Brain pericyte (primary cell): Measurements from ENCODE around the gene FAM186B.
A peak's percentile ranks its signal among the peaks of the same experiment; 100 is the strongest.

Experiments
- DNase-seq: peaks from one replicate; pipeline ENCODE4 v3.0.0-alpha.2; 2012; ENCODE audit warnings: low read depth, low spot score

FAM186B gene

DNA sequence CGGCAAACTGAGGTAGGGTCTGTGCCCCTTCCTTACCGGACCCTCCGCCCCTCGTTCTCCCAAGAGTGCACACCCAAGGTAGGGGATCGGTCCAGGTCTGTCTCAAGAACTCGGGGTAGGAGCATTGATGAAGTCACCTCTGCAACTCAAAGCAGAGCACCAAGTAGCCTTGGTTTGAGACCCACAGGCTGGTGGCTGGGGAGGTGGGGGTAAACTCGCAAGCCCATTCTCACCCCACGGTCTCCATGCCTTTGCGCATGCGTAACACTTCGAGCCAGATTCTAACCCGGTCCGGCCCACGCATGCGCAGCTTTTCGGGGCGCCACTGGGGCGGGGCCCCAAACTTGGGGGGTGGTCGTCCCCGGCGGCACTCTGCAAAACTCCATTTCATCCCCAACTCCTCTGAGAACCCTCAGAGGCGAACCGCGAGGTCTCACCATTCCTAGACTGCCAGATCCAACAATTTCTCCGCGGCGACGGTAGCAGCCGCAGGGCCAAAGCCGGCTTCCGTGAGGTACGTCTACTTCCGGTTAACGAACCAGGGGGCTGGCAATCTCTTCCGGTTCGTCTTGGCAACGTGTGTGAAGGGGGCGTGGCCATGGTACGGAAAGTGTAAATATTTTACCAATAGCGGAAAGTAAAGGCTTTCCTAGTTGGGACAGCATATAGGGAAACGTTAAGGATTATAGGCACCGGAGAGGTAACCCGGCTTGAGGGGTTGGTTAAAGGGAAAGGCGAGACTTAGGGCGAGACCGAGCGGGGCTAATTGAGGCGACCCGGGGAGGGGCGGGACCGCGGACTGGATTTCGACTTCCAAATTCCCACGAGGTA is 37.6 kb downstream of the FAM186B start, which contains the start of gene MCRS1:
Gene MCRS1 (minus strand): TSS at position 532 of the 831 bp plus-strand sequence. CDS start 1,411 bp downstream, outside the sequence.
- DNase-seq = peak; percentile 71

DNA sequence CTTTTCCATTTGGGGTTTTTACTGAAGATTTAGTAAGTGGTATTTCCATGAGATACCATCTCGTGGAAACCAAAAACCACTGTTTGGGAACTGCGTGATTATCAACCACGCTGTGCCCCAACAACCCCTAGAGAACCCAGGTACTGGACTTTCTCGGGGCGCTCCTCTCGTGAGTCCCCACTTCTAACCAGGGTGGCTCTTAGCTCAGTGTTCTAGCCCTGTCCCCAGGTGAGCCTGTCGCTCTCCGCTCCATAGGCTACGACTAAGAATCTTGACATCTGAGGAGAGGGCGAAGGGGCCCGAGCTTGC is 38.2 kb downstream of the FAM186B start:
- DNase-seq = no peak

DNA sequence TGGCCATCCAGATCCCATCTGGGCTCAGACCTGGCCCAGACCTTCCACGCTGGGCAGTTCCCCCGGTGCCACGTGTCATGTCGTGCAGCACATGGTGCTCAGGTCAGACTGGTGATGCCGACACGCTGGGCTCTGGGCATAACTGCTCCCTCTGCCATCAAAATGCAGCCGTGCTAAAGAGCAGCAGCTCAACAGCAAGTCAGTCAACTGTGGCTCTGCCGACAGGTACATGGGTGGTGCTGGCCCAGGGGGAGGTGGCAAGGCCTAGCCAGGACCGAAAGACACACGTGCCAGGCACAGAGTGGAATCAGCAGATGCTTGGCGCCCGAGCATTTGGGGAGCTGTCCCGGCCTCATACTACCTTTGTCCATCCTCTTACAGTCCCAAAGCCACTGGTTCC is 39.1 kb downstream of the FAM186B start:
- DNase-seq = no peak

DNA sequence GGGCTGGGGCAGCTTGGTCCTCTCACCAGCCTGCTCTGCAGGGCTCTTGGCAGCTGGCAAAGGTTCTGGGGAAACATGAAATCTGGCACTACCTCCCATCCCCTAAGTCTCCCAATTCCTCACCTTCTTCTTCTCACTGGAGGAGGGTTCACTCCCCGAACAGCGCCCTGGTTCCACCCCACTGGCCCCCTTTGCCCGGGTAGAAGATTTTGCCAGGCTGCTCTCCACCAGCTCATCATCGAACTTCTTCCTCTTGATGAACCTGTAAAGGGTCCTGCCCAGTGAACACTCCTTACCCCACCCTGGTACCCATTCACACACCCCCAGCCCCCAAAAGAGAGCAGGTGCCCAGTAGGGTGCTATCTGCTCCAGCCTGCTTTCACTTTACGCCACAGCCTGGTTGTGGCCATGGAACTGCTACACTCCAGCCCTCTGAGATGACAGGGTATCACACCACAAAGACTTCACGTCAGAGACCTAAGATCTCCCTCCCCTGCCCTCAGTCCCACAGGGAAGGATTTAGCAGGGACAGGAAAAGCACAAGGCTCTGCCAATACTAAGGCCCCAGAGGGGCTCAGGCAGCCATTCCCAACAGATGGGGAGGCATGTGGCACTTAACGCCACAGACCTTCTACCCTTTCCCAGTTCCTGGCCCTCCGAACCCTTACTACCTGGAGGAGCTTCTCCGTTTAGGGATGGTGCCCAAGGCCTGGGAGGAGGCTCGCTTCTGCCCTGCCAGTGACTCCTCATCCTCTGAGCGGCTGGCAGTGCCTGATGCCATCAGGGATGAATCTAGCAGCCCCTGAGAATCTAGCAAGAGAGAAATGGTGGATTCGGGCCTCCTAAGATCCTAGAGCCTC is 39.8 kb downstream of the FAM186B start:
- DNase-seq = no peak

DNA sequence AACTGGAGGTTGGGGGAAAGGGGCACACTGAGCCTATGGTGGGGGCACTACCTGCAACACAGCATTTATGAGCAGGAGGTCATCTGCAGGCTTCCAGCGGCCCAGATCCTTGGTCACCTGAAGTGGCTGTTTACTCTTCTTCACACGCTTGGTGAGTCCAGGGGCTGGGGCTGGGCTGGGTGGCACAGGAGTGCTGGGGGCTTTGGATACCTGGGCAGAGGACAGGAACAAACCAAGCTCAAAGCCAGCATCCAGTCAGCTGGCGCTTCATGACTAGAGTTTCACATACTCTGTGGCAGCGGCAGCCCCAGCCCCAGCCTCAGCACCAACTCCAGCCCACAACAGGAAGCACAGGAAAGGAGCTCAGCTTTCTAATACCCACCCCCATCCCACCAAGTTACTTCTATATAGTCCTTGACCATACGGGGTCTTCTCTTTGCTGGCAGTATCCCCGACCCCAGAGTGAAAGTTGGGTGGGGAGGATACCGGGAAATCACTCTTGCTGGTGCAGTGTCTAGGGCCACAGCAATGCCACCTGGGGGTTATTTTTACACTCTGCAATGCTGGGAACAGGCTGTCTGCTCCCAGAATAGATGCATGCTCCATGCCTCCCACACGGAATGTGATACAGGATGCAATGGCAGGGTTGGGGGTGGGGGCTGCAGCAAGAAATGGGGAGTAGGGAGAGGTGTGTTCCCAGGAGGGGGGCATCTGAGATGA is 40.6 kb downstream of the FAM186B start:
- no peak for DNase-seq

DNA sequence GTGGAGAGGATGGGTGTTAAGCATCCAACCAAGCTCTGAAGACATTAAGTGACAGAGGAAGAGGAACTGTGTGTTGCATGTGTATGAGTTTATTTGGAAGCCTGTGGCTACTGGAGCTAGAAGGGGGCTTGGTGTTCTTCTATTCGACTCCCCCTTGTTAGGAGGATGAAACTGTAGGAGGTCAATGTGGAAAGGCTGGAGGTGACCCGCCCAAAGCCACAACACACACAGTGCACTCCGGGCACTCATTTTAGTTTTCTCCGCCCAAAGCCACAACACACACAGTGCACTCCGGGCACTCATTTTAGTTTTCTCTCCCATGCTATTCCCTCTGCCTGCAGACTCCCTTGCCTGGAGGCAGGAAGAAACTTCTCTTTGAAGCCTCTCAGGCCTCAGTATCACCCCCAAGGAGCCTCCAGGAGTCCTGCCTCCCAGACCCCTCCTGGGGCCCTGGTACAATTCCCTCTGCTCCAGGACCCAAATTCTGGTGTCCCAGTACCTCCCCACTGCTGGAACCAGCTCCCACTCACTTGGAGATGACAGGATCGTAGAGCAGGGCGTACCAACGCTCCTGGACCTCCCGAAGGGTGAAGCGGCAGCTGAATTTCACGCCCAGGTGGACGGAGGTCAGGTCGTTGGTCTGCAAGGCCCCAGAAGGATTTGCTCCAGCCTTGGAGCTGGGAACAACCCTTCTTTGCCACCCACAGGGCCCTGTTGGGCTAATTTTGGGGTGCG is 41.3 kb downstream of the FAM186B start:
- no peak for DNase-seq

DNA sequence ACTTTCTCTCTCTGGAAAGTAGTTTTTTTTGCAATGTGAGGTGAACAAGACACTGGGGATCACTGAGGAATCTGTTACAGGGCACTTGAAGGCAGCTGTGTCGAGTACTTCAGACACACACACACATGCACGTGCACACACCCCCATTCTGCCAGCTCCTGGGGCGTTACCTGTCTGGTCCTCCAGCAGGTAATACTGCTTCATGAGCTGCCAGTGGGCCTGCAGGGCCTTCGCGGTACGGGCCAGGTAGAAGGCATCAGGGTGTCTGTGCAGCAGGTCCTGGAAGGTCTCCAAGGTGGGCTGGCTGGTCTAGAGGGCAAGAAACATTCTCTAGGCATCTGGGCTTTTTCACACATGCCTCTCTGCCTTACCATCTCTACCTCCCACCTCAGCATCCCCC is 42.6 kb downstream of the FAM186B start:
- no peak for DNase-seq

DNA sequence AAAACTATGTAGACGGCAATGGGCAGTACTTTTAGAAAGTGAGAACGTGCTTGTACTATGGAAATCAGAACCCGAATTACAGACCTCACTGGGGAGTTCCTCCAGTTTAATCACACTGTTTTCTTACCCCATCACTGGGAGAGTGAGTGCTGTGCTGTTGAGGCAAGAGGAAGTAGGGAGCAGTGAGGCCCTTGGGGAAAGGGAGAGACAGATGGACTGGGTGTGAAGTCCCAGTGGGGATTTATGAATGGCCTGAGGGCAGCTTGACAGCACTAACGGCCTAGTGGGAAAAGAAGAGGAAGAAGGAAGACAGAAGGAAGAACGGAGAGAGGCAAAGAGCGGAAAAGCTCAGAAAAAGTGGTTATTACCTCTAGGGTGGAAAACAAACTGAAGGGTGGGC is 43.2 kb downstream of the FAM186B start:
- no peak for DNase-seq

DNA sequence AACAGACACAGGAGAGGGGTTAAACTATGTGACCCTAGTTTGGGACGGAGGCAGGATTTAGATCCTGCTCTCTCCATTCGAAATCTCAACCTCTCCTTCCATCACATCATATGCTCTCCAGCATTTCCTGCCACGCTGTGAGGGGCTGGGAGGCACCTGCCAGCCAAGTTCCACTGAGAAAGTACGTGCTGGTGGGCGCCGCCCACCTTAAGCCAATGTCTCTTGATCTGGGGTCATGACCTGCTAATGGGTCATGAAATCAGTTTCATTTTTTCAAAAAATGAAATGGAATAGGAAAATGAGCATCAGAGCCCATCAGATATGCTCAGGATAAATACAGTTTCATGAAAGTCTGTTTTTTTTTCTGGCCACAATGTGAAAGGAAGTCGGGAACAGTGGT is 44.7 kb downstream of the FAM186B start:
- DNase-seq = no peak

DNA sequence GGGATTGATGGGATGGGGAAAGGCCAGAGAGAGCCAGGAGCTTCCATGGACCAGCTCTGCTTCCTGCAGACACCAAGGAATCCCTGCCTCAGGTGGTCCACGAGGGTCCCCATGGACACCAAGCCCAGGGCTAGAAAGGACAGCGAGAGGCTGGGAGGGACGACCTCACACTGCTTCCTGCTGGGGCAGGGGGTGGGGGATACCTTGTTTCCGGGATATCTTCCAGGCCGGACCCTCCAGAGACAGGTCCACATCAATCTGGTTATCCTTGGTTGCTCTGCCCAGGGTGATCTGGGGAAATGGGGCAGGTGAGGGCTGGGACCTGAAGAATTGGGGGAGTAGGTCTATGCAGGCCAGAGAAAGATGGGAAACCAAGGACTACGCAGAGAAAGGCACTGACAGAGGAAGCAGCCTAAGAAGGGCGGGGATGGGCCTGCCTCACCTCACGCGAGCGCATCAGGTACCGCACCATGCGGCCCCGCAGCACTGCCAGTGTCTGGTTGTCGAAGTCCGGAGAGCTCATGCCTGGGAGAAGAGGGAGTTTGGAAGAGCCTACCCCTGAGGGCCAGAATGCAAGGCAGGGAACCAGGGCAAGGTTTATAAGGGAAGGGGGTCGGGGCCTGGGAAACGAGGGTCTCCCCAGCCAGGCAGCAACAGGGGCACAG is 46.3 kb downstream of the FAM186B start:
- DNase-seq = no peak

DNA sequence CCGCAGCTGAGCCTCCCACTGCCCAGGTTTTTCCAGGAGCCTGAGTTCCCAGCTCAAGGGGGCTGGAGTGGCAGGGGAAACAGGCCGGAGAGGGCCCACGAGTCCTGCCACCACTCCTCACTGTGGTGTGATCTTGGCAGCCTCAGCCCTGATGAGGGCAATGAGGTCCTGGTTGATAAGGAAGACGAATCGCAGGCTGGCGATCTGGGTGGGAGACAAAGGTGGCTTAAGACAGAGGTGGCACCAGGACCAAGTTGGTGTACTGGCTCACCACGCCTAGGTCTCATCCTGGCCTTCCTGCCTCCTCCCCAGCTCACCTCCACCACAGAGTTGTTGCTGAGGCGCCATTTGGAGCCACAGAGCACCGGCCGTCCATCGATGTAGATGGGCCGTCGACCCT is 46.9 kb downstream of the FAM186B start:
- DNase-seq = no peak

DNA sequence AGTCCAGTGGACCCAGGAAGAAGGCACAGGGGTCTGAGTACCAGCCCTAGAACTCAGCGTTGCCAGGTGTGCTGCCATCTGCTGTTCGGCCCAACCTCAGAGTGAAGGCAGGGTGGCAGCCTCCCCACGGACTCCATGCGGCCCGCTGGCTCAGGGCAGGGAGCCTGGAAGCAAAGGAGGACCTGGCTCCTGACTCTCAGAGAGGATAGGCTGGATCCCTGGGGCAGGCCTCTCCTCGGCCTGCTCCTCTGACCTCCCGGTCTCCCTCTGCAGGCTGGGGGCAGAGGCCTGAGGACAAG is 47.6 kb downstream of the FAM186B start:
- DNase-seq = no peak

DNA sequence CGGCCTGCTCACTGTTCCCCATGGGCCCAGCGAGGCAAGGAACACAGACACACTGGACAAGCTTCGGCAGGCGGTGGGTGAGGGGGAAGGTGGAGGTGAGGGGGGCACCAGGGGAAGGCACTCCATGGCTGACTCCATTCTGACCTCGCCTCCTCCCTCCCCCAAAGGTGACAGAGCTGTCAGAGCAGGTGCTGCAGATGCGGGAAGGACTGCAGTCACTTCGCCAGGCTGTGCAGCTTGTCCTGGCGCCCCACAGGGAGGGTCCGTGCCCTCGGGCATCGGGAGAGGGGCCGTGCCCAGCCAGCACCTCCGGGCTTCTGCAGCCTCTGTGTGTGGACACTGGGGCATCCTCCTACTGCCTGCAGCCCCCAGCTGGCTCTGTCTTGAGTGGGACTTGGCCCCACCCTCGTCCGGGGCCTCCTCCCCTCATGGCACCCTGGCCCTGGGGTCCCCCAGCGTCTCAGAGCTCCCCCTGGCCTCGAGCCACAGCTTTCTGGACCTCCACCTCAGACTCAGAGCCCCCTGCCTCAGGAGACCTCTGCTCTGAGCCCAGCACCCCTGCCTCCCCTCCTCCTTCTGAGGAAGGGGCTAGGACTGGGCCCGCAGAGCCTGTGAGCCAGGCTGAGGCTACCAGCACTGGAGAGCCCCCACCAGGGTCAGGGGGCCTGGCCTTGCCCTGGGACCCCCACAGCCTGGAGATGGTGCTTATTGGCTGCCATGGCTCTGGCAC is 48.1 kb downstream of the FAM186B start:
- no peak for DNase-seq

DNA sequence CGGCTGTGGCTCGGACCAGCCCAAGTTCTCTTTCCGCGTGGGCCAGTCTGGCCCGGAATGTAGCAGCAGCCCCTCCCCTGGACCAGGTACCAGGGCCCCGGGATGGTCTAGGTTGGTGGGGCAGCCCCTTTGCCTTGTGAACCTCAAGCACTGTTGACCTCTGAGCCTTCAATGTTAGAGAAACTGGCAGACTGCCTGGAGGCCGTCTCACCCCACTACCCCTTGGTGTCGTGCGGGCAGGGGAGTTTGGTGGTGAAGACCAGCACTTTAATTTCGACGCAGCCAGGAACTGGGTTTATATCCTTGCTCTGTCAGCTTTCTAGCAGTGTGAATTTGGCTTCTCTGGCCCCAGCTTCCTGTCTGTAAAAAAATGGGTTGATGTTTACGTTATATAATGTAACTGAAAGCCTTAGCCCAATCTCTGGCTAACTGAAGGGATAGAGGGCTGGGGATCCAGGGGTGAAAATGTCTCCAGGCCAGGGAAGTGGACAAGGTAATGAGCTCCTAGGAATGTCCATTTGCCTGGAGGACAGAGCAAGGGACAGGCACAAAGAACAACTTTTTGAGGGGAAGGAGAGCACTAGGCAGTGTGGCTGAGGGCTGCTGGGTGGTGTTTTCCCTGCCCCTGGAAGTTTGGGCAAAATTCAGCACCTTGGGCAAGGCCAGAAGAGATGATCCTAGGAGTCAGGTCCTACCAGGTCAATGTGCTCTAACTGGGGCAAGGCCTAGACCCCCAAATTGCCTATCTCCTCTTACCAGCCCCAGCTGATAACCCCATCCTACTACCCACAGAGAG is 48.9 kb downstream of the FAM186B start:
- DNase-seq = no peak

DNA sequence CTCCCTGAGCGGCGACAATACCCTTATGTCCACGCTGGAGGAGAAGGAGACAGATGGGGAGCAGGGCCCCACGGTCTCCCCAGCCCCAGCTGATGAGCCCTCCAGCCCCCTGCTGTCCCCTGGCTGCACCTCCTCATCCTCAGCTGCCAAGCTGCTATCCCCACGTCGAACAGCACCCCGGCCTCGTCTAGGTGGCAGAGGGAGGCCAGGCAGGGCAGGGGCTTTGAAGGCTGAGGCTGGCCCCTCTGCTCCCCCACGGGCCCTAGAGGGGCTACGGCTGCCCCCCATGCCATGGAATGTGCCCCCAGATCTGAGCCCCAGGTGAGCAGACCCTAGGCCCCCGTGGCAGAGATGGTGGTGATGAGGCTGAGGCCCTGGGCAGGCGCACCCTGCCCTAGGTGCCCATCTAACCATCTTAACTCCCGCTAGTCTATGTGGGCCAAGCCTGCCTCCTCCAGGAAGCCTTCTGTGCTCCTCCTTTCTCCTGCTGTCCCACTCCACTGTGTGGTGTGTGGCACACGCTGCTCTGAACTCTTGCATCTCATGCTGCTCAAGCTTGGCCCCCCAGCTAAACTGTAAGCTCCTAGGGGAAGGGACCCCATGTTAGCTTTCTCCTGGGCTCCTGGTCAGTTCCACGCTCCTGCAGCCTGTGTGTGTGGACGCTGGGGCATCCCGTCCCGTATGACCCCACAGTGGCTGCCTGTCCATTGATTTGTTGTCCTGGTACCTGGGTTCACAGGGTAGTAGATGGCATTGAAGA is 49.6 kb downstream of the FAM186B start:
- no peak for DNase-seq

DNA sequence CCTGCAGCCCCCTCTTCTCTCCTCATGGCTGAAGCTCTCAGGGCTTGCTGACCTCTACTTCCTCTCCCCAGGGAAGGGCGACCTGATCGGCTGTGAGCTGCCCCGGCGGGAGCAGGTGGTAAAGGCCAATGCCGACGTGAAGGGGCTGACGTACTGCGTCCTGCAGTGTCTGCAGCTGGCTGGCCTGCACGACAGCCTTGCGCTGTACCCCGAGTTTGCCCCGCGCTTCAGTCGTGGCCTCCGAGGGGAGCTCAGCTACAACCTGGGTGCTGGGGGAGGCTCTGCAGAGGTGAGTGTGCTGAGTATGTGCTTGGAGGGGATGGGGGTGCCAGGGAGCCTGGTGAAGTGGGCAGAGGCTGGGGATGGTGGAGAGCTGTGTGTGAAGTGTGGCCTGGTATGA is 51.2 kb downstream of the FAM186B start:
- no peak for DNase-seq

DNA sequence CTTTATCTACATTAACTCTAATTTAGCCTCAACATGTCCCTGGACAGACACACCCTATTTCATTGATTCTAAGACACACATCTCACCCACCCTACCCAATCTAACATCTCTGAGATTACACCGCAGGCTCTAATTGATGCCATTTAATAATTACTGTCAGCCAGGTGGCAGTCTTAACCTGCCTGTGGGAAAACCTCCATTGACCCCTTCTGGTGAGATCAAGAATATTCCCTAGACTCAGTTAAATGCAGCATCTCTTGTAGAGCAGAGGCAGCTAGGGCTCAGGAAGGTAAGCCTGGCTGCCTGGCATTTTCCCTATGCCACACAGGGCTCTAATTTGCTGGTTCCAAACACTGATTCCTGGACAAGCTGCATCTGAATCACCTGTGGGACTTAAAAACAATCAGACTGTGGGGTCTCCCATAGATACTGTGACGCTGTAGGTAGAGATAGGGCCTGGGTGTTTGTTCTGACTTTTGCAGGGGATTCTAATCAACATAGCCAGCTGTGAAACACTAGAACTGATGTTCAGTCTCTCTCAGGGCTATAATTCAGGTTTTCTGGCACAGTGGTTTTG is 51.8 kb downstream of the FAM186B start:
- no peak for DNase-seq

DNA sequence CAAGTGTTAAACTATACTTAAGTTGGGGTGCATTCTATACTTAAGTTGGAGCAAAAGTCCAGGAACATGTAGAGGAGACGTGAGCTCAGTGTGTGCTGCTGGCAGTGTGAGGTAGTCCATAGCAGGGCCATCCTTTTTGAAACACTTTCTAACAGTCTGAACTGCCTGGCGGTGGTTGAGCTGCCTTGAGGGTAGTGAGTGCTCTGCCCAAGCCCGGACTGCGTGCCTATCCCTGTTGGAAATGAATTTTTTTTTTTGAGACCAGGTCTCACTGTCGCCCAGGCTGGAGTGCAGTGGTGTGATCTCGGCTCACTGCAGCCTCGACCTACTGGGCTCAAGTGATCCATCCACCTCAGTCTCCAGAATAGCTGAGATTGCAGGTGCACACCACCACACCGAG is 52.5 kb downstream of the FAM186B start:
- DNase-seq = no peak

DNA sequence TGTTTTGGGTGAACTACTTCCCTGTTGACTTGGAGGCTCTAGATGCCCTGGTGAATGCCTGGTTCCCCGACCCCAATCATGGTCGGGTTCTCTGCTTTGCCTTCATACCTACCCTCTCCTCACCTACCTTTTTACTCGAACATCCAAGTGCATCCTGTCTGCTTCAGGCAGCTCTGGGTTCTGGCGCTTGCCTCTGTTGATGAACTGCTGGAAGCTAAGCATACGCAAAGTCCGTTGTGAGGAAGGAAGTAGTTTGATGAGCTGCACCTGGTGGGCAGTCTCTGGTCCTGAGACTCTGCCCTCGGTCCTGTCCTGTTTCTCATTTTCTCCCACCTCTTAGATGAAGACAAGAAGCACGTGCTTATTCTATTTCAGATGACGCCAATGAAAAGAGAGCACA is 53.0 kb downstream of the FAM186B start:
- DNase-seq = no peak
